WERI-Rb-1 (cell line): ENCODE data around the gene LYVE1.
A peak's percentile ranks its signal among the peaks of the same experiment; 100 is the strongest.

Experiments used
- DNase-seq: peaks from one replicate; pipeline ENCODE4 v3.0.0-alpha.2; 2020
- H3K27ac ChIP-seq: fragments of 250-450 bp; sonication (Bioruptor Pico); 2 replicates; pipeline ENCODE4 v1.5.1; 2020; ENCODE audit warnings: mild to moderate bottlenecking, moderate library complexity
- H3K27me3 ChIP-seq: fragments of 250-450 bp; sonication (Bioruptor Pico); 2 replicates; pipeline ENCODE4 v1.5.1; 2021; ENCODE audit warnings: mild to moderate bottlenecking, low read depth, moderate library complexity; ENCODE audit not compliant: insufficient read depth, severe bottlenecking
- H3K36me3 ChIP-seq: fragments of 250-450 bp; sonication (Bioruptor Pico); 2 replicates; pipeline ENCODE4 v1.5.1; 2020; ENCODE audit warnings: mild to moderate bottlenecking, moderate library complexity
- H3K4me3 ChIP-seq: 2 replicates; pipeline ENCODE4 v1.5.1; 2011; ENCODE audit warnings: low read depth, mild to moderate bottlenecking, control low read depth, low read length
- H3K9me3 ChIP-seq: fragments of 250-450 bp; sonication (Bioruptor Pico); 2 replicates; pipeline ENCODE4 v1.5.1; 2021; ENCODE audit warnings: mild to moderate bottlenecking, moderate library complexity; ENCODE audit not compliant: severe bottlenecking
- TF ChIP-seq, protein P1 (sequence below): IDR thresholded peaks from 2 replicates; pipeline ENCODE4 v1.5.1; 2011; ENCODE audit warnings: low read depth, mild to moderate bottlenecking, control low read depth, inconsistent platforms, low read length

LYVE1 gene

DNA sequence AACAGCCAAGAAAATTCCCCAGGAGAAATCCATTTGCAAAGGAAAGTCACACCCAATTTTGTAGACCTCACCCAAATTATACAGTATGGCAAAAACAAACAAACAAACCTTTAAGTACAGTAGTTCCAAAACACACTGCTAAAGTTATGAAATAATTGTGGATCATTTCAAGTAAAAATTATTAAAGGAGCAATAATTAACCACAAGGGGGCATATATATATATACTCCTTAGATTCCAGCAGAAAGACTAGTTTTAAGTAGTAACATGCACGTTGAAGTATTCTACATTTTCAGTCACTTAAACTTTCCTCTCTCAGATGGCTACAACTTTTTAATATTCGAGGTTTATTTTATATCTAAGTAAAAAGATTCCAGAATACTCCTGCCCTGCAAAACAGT, 54.3 kb downstream of the LYVE1 start:
- no peak for DNase-seq
- Histone ChIP-seq H3K36me3 (peaks cover 8% of the 10 kb centered on the region), H3K27ac (no peak overlapping the region), H3K9me3 (no peaks in the 10 kb centered on the region), H3K27me3 (no peaks in the 10 kb centered on the region), H3K4me3 (no peak overlapping the region)
- TF ChIP-seq, protein P1, sequence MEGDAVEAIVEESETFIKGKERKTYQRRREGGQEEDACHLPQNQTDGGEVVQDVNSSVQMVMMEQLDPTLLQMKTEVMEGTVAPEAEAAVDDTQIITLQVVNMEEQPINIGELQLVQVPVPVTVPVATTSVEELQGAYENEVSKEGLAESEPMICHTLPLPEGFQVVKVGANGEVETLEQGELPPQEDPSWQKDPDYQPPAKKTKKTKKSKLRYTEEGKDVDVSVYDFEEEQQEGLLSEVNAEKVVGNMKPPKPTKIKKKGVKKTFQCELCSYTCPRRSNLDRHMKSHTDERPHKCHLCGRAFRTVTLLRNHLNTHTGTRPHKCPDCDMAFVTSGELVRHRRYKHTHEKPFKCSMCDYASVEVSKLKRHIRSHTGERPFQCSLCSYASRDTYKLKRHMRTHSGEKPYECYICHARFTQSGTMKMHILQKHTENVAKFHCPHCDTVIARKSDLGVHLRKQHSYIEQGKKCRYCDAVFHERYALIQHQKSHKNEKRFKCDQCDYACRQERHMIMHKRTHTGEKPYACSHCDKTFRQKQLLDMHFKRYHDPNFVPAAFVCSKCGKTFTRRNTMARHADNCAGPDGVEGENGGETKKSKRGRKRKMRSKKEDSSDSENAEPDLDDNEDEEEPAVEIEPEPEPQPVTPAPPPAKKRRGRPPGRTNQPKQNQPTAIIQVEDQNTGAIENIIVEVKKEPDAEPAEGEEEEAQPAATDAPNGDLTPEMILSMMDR: no peak

DNA sequence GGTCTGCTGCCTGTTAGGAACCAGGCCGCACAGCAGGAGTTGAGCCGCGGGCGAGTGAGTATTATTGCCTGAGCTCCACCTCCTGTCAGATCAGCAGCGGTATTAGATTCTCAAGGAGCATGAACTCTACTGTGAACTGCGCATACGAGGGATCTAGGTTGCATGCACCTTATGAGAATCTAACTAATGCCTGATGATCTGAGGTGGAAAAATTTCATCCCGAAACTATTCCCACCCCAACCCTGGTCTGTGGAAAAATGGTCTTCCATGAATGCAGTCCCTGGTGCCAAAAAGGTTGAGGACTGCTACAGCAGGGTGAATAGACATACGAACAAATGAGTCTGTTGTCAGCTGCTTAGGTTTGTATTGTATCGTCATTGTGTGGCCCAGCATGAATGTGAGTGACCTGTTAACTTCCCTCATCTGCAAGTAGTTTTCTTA, 57.3 kb downstream of the LYVE1 start:
- DNase-seq: peak; percentile 61
- Histone ChIP-seq H3K36me3 (peaks cover 8% of the 10 kb centered on the region), H3K4me3 (no peak overlapping the region), H3K27ac (no peak overlapping the region), H3K9me3 (no peaks in the 10 kb centered on the region), H3K27me3 (no peaks in the 10 kb centered on the region)
- TF ChIP-seq, protein P1: peak; percentile 2; the same call in 1 of the 2 replicates
